Stomach (tissue), 9 donors: ENCODE measurements around the gene FRAT1. TPM values are rescaled to one million over a fixed set of nuclear protein-coding genes. Genes with fewer than 3 reads are reported as not detected.
A peak's percentile ranks its signal among the peaks of the same experiment; 100 is the strongest.

ENCODE experiments used
- DNase-seq, 2 donors: peaks; one replicate each; pipeline versions ENCODE4 v3.0.0 to v3.0.0-alpha.2; 2013 to 2019
- H3K27ac ChIP-seq, 5 donors: fragments of 200-600 bp in 4 of 5; sonication (generic) in 4 of 5; one replicate each; pipeline ENCODE4 v1.5.1; 2013 to 2019; ENCODE audit warnings: mild to moderate bottlenecking in 1 of 5, moderate library complexity in 1 of 5
- H3K27me3 ChIP-seq, 3 donors: fragments of 200-600 bp; sonication (generic); one replicate each; pipeline ENCODE4 v1.5.1; 2017 to 2019; ENCODE audit warnings: mixed run types in 1 of 3
- H3K36me3 ChIP-seq, 4 donors: fragments of 200-600 bp; sonication (generic); 1 replicate in 3 of 4; 2 replicates in 1 of 4; pipeline ENCODE4 v1.5.1; 2016 to 2019
- H3K4me1 ChIP-seq, 4 donors: fragments of 200-600 bp; sonication (generic); one replicate each; pipeline ENCODE4 v1.5.1; 2016 to 2019
- H3K4me3 ChIP-seq, 4 donors: fragments of 200-600 bp; sonication (generic) in 3 of 4; one replicate each; pipeline ENCODE4 v1.5.1; 2016 to 2019; ENCODE audit warnings: mild to moderate bottlenecking in 1 of 4
- H3K9me3 ChIP-seq, 4 donors: fragments of 200-600 bp; sonication (generic); one replicate each; pipeline ENCODE4 v1.5.1; 2016 to 2019
- CTCF ChIP-seq, 7 experiments: fragments of 450-650 bp in 4 of 7; fragments of 200-600 bp in 3 of 7; sonication (generic) in 3 of 7; IDR thresholded peaks; one replicate each; pipeline ENCODE4 v1.5.1; 2016 to 2019; ENCODE audit warnings: antibody characterized with exemption in 7 of 7, control low read depth in 2 of 7, mild to moderate bottlenecking in 1 of 7
- EP300 ChIP-seq: sonication (generic); formaldehyde crosslinking; IDR thresholded peaks from one replicate; pipeline ENCODE4 v1.6.1; 2017; ENCODE audit warnings: antibody characterized with exemption
- POLR2A ChIP-seq, 4 donors: fragments of 450-650 bp; IDR thresholded peaks; one replicate each; pipeline ENCODE4 v1.6.1; 2016; ENCODE audit warnings: antibody characterized with exemption in 4 of 4, control low read depth in 2 of 4, mild to moderate bottlenecking in 1 of 4, moderate library complexity in 1 of 4
- POLR2AphosphoS5 ChIP-seq, 3 donors: sonication (generic); formaldehyde crosslinking; IDR thresholded peaks; one replicate each; pipeline ENCODE4 v1.6.1; 2016; ENCODE audit warnings: antibody characterized with exemption in 3 of 3
- WGBS, 5 donors: extraction: QIAGEN DNeasy Blood & Tissue Kit in 3 of 5; methylation state at CpG; one replicate each; pipeline versions ENCODE4 v1.1.5 to v1.1.7; 2013 to 2018; 5-methylcytosine and 5-hydroxymethylcytosine counted together
- intact Hi-C: fragments of 100-400 bp; cut with DNase I; formaldehyde crosslinking; loops from one replicate; pipeline ENCODE4 v1.15.1; 2023; ENCODE audit warnings: low total_unique reads
- polyA plus RNA-seq, 3 donors: library from polyadenylated mRNA; stranded (reverse); fragments of 200-250 nt; gene quantifications; one replicate each; pipeline ENCODE4 v1.2.3, GENCODE V29; 2013
- small RNA-seq, 4 donors: library from RNA; depleted of rRNA; stranded (forward); fragments of <200 nt; gene quantifications; one replicate each; pipeline ENCODE3, GENCODE V24; 2016
- total RNA-seq, 5 donors: library from RNA; depleted of rRNA; stranded (reverse); fragments of >200 nt; gene quantifications; one replicate each; pipeline versions ENCODE4 v1.1.0 to v1.2.3, GENCODE V29; 2014 to 2016
- donor health status: healthy with polysubstance abuse.
- donor health status: Bipolar disorder and iron deficiency.
- donor health status: healthy.

Gene FRAT1
- total and polyA plus RNA-seq, 8 donors: 1.8 to 26.4 (median 3.7) TPM; not detected in 1

- 92 to 97% (median 94%) methylated on average over 12 of the region's 12 CpGs for WGBS, 5 donors
Observed at GRCh38 chr10:97367126-97367649, 48.1 kb downstream of the FRAT1 start.

More at GRCh38 chr10:97367126-97367649, 48.1 kb downstream of the FRAT1 start:
- Histone ChIP-seq H3K4me1 (peaks cover 0 to 24% (median 0%) of the 10 kb centered on the region in 4 donors), H3K9me3 (no peaks in the 10 kb centered on the region), H3K27ac (peak overlapping the region in 1 of 5 donors; percentile 77), H3K27me3 (no peaks in the 10 kb centered on the region), H3K4me3 (no peak overlapping the region), H3K36me3 (peaks cover 52 to 100% (median 99%) of the 10 kb centered on the region in 4 donors)
- no peak for DNase-seq
- intact Hi-C loops: no loop called here
- TF ChIP-seq POLR2AphosphoS5 (IDR thresholded peaks at IDR 0.05) (no peak), CTCF (IDR thresholded peaks at IDR 0.05) (no peak), EP300 (no peak), POLR2A (IDR thresholded peaks at IDR 0.05) (no peak)

Small RNAs within 50 kb of the gene (small RNA-seq; reads per million reads assigned to genes)
- 0 reads per million in 4 donors for gene RF00017

Other genes with a start within 250 kb of the FRAT1 start
- gene SLIT1, start 133.3 kb upstream of the FRAT1 start, total RNA-seq: 1 to 10 TPM in 3 of 5 donors, under 1 TPM in 2; under 0.01 to 6.1 (median 1.0) TPM
- gene SLIT1, start 133.3 kb upstream of the FRAT1 start, polyA plus RNA-seq: under 1 TPM; under 0.01 to 0.15 (median 0.15) TPM
- 10 to 100 TPM in 1 of 5 donors, 1 to 10 TPM in 4; 1.2 to 16.2 (median 9.0) TPM for gene ARHGAP19, start 26.6 kb upstream of the FRAT1 start, total RNA-seq
- gene ARHGAP19, start 26.6 kb upstream of the FRAT1 start, polyA plus RNA-seq: 1 to 10 TPM; 2.4 to 4.6 (median 2.5) TPM
- gene FRAT2, start 15.5 kb downstream of the FRAT1 start, total RNA-seq: 100 to 1,000 TPM in 1 of 5 donors, 10 to 100 TPM in 3, 1 to 10 TPM in 1; 6.4 to 213 (median 21.3) TPM
- gene FRAT2, start 15.5 kb downstream of the FRAT1 start, polyA plus RNA-seq: 10 to 100 TPM in 2 of 3 donors, 1 to 10 TPM in 1; 8.8 to 18.3 (median 10.4) TPM
- gene RRP12, start 82.1 kb downstream of the FRAT1 start, total RNA-seq: 10 to 100 TPM in 4 of 5 donors, 1 to 10 TPM in 1; 3.5 to 22.2 (median 15.6) TPM
- 10 to 100 TPM; 12.0 to 16.8 (median 13.1) TPM for gene RRP12, start 82.1 kb downstream of the FRAT1 start, polyA plus RNA-seq
- 100 to 1,000 TPM in 1 of 5 donors, 10 to 100 TPM in 4; 29.2 to 122 (median 95.6) TPM for gene PGAM1, start 106.9 kb downstream of the FRAT1 start, total RNA-seq
- gene PGAM1, start 106.9 kb downstream of the FRAT1 start, polyA plus RNA-seq: 100 to 1,000 TPM; 116 to 180 (median 137) TPM
- gene EXOSC1, start 126.7 kb downstream of the FRAT1 start, total RNA-seq: 10 to 100 TPM; 11.6 to 30.6 (median 14.5) TPM
- gene EXOSC1, start 126.7 kb downstream of the FRAT1 start, polyA plus RNA-seq: 10 to 100 TPM; 50.9 to 71.0 (median 52.7) TPM
- 10 to 100 TPM in 4 of 5 donors, 1 to 10 TPM in 1; 5.4 to 98.6 (median 35.9) TPM for gene ZDHHC16, start 126.9 kb downstream of the FRAT1 start, total RNA-seq
- 10 to 100 TPM; 29.7 to 36.4 (median 30.7) TPM for gene ZDHHC16, start 126.9 kb downstream of the FRAT1 start, polyA plus RNA-seq
- 100 to 1,000 TPM in 1 of 5 donors, 10 to 100 TPM in 4; 55.1 to 146 (median 59.7) TPM for gene MMS19, start 179.2 kb downstream of the FRAT1 start, total RNA-seq
- 10 to 100 TPM; 30.9 to 59.6 (median 30.9) TPM for gene MMS19, start 179.2 kb downstream of the FRAT1 start, polyA plus RNA-seq
- gene UBTD1, start 179.7 kb downstream of the FRAT1 start, total RNA-seq: 10 to 100 TPM in 1 of 5 donors, 1 to 10 TPM in 4; 1.3 to 22.9 (median 3.1) TPM
- 10 to 100 TPM in 2 of 3 donors, 1 to 10 TPM in 1; 9.3 to 14.8 (median 10.5) TPM for gene UBTD1, start 179.7 kb downstream of the FRAT1 start, polyA plus RNA-seq